Measurements from ENCODE around the gene TSSK2.
"Not testable (repeated sequence)": the region's sequence is repeated elsewhere in the genome, so short reads cannot be mapped to it uniquely, and the experiment has no call there.

TSSK2 gene

GRCh38 chr22:19146215-19146968 is 15.3 kb downstream of the TSSK2 start:
- DNase-seq, result no peak

GRCh38 chr22:19147195-19147780 is 16.2 kb downstream of the TSSK2 start:
- peak; percentile 73 to 93 for DNase-seq

GRCh38 chr22:19148417-19149046 is 17.4 kb downstream of the TSSK2 start:
- DNase-seq, result no peak

- DNase-seq, result peak in 1 of 2 experiments; percentile 56
These were observed 18.2 kb downstream of the TSSK2 start for GRCh38 chr22:19149047-19149883.

GRCh38 chr22:19149991-19150390 is 18.9 kb downstream of the TSSK2 start, which contains the start of gene GSC2:
GSC2 (minus strand) TSS chr22:19150292; CDS start chr22:19150283, 9 bp downstream.
- DNase-seq, result no peak

GRCh38 chr22:19150482-19151328 is 19.6 kb downstream of the TSSK2 start:
- no peak for DNase-seq

GRCh38 chr22:19151329-19152191 is 20.5 kb downstream of the TSSK2 start:
- no peak for DNase-seq

- no peak for DNase-seq
These were observed 22.1 kb downstream of the TSSK2 start for GRCh38 chr22:19152942-19153883.

- not testable (repeated sequence) for DNase-seq
These were observed 25.0 kb downstream of the TSSK2 start for GRCh38 chr22:19156109-19156508.

GRCh38 chr22:19158649-19159048 is 27.5 kb downstream of the TSSK2 start:
- DNase-seq, result not testable (repeated sequence)

GRCh38 chr22:19164425-19164824 is 33.3 kb downstream of the TSSK2 start:
- DNase-seq, result no peak

- no peak for DNase-seq
These were observed 35.3 kb downstream of the TSSK2 start for GRCh38 chr22:19166421-19166820.

- DNase-seq, result no peak
These were observed 36.2 kb downstream of the TSSK2 start for GRCh38 chr22:19167106-19167869.

GRCh38 chr22:19168088-19168890 is 37.2 kb downstream of the TSSK2 start:
- DNase-seq, result peak in 1 of 2 experiments; percentile 27

- peak; percentile 66 to 76 for DNase-seq
These were observed 38.2 kb downstream of the TSSK2 start for GRCh38 chr22:19169002-19169946.

- no peak for DNase-seq
These were observed 38.8 kb downstream of the TSSK2 start for GRCh38 chr22:19169947-19170318.

All from NCI-H524 (cell line).